ENCODE results near the gene CDH2. TPM values are rescaled to one million over a fixed set of nuclear protein-coding genes. Genes with fewer than 3 reads are reported as not detected.

Gene CDH2
- total RNA-seq, 1 experiment from 2014 or later, result 106 TPM

GRCh38 chr18:28041366-28041765 lies 135.6 kb downstream of the CDH2 start:
- no peaks in the 10 kb centered on the region for H3K27me3 ChIP-seq (ENCODE audit: control insufficient read depth, insufficient read depth, low read length)
- no peak overlapping the region for H3K4me3 ChIP-seq (ENCODE audit: insufficient read depth, low read depth, low read length)

DNA sequence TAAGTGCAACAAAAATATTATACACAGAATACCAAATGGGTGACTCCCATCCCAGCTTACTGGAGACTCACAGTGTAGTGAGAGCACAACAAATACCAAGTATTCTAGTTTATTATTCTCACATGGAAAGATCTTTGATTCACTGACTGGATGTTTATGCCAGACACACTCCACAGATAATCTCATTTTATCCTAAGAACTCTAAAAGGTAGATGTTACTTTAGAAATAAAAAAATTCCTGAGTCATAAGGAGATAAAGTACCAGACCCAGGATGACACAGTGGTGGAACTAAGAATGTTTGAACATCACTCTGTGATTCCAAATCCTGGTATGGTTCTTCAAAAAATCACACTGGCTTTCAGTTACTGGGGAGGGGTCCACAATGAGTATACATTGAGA lies 136.2 kb downstream of the CDH2 start:
- H3K27me3 ChIP-seq (ENCODE audit: control insufficient read depth, insufficient read depth, low read length), result no peaks in the 10 kb centered on the region
- no peaks in the 10 kb centered on the region for H3K36me3 ChIP-seq (replicated peaks; ENCODE audit: control insufficient read depth, insufficient read depth, low read length)
- no peak for DNase-seq
- no peak overlapping the region for H3K4me3 ChIP-seq (ENCODE audit: insufficient read depth, low read depth, low read length)

More at GRCh38 chr18:28041366-28041765, 135.6 kb downstream of the CDH2 start:
- no peaks in the 10 kb centered on the region for H3K36me3 ChIP-seq (replicated peaks; ENCODE audit: control insufficient read depth, insufficient read depth, low read length)
- DNase-seq, result no peak

GRCh38 chr18:28040211-28040610 lies 136.7 kb downstream of the CDH2 start:
- Histone ChIP-seq H3K36me3 (replicated peaks; ENCODE audit: control insufficient read depth, insufficient read depth, low read length) (no peaks in the 10 kb centered on the region), H3K4me3 (ENCODE audit: insufficient read depth, low read depth, low read length) (no peak overlapping the region), H3K27me3 (ENCODE audit: control insufficient read depth, insufficient read depth, low read length) (no peaks in the 10 kb centered on the region)
- no peak for DNase-seq

DNA sequence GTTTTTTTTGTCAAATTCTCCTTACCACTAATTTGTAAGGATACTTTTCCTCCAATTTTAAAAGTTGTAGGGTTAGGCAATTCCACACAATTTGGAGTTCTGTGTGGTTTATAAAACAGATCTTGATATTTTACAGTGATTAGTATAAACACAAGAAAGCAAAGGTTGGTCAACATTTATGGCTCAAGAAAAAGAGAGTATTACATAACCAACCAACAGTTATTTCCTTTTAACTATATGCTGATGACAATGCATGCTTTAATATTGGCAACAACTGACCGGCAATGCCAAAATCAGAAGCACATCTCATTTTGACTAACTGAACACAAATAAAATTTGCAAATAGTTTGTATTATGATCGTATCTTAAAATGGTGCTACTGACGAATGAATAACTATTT lies 137.2 kb downstream of the CDH2 start:
- no peak for DNase-seq
- no peaks in the 10 kb centered on the region for H3K36me3 ChIP-seq (replicated peaks; ENCODE audit: control insufficient read depth, insufficient read depth, low read length)
- H3K27me3 ChIP-seq (ENCODE audit: control insufficient read depth, insufficient read depth, low read length), result no peaks in the 10 kb centered on the region
- H3K4me3 ChIP-seq (ENCODE audit: insufficient read depth, low read depth, low read length), result no peak overlapping the region

- no peaks in the 10 kb centered on the region for H3K36me3 ChIP-seq (replicated peaks; ENCODE audit: control insufficient read depth, insufficient read depth, low read length)
- no peaks in the 10 kb centered on the region for H3K27me3 ChIP-seq (ENCODE audit: control insufficient read depth, insufficient read depth, low read length)
- DNase-seq, result no peak
- no peak overlapping the region for H3K4me3 ChIP-seq (ENCODE audit: insufficient read depth, low read depth, low read length)
Observed at GRCh38 chr18:28039078-28039477, 137.9 kb downstream of the CDH2 start.

DNA sequence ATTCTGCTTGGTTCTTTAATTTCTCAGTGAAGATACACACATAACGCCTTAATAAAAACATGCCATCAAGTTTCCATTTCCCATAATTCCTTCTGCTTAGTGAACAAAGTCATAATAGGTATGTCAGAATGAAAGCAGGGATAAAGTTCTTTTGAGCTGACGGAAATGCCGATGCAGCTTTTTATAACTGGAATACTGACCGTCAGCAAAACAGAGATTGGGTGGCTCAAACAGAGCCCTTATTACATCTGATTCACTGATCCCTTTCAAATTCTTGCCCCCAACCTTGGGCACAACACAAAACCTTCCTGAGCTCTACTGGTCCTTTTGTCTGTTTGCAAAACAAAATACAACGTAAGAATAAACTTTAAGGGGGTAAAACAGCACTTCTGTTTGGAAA lies 140.4 kb downstream of the CDH2 start:
- Histone ChIP-seq H3K36me3 (replicated peaks; ENCODE audit: control insufficient read depth, insufficient read depth, low read length) (no peaks in the 10 kb centered on the region), H3K4me3 (ENCODE audit: insufficient read depth, low read depth, low read length) (no peak overlapping the region), H3K27me3 (ENCODE audit: control insufficient read depth, insufficient read depth, low read length) (no peaks in the 10 kb centered on the region)
- DNase-seq, result no peak

- no peak for DNase-seq
- Histone ChIP-seq H3K27me3 (ENCODE audit: control insufficient read depth, insufficient read depth, low read length) (no peaks in the 10 kb centered on the region), H3K4me3 (ENCODE audit: insufficient read depth, low read depth, low read length) (no peak overlapping the region), H3K36me3 (replicated peaks; ENCODE audit: control insufficient read depth, insufficient read depth, low read length) (no peaks in the 10 kb centered on the region)
Observed at GRCh38 chr18:28034567-28034966, 142.4 kb downstream of the CDH2 start.

DNA sequence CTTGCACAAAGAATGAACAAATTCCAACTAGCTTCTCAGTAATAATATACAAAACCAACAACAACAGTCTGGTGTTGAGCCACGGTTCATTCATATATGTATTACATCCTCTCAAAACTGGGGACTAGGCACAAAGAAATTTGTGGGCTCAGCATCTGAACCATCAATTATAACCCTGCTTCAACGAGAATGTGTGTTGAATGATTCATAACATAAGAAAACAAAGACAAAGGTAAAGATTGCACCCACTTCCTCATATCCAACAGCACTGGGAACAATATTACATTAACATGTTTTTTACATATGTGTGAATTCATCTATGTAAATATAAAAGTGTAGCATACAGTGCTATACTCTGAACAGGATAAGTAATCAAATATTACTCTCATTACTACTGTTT lies 144.8 kb downstream of the CDH2 start:
- DNase-seq, result no peak
- H3K27me3 ChIP-seq (ENCODE audit: control insufficient read depth, insufficient read depth, low read length), result no peaks in the 10 kb centered on the region
- no peak overlapping the region for H3K4me3 ChIP-seq (ENCODE audit: insufficient read depth, low read depth, low read length)
- H3K36me3 ChIP-seq (replicated peaks; ENCODE audit: control insufficient read depth, insufficient read depth, low read length), result no peaks in the 10 kb centered on the region

DNA sequence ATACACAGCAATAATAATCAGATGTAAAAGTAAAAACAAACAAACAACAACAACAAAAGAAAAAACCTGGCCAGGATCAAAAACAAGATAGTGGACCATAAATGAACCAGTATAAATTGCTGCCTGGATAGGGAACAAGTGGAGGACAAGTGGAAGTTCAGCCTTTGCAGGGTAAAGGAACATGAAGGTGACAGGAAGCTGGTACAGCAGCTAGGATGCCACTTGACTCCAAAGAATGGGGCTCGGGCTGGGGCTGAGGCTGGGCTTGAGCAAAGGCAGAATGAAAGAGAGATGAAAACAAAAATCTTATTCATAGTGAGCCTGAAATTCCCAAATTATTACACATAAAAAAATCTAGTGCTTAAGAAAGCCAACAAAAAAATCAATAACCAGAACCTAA lies 146.5 kb downstream of the CDH2 start:
- Histone ChIP-seq H3K4me3 (ENCODE audit: insufficient read depth, low read depth, low read length) (no peak overlapping the region), H3K27me3 (ENCODE audit: control insufficient read depth, insufficient read depth, low read length) (no peaks in the 10 kb centered on the region), H3K36me3 (replicated peaks; ENCODE audit: control insufficient read depth, insufficient read depth, low read length) (no peaks in the 10 kb centered on the region)
- DNase-seq, result no peak

DNA sequence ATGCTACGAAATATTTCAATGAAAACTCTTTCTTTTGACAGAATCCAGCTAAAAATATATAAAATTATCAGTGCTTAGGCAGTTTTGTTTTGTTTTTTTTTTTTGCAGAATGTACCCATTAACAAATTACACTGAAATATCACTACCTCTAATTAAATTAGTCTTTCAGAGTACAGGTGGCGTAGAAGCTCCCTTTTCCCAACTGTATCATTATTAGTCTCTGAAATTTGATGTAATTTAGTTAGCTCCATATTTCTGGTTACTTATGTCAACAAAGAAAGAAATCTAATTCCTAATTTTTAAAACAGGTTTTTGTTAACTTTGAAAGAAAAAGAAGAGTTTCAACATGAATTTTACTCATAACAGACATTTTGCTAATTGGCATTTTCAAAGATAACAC lies 149.2 kb downstream of the CDH2 start:
- Histone ChIP-seq H3K4me3 (ENCODE audit: insufficient read depth, low read depth, low read length) (no peak overlapping the region), H3K27me3 (ENCODE audit: control insufficient read depth, insufficient read depth, low read length) (no peaks in the 10 kb centered on the region), H3K36me3 (replicated peaks; ENCODE audit: control insufficient read depth, insufficient read depth, low read length) (no peaks in the 10 kb centered on the region)
- no peak for DNase-seq

GRCh38 chr18:28019425-28020108 lies 157.4 kb downstream of the CDH2 start:
- no peak for DNase-seq
- Histone ChIP-seq H3K27me3 (ENCODE audit: control insufficient read depth, insufficient read depth, low read length) (no peaks in the 10 kb centered on the region), H3K36me3 (replicated peaks; ENCODE audit: control insufficient read depth, insufficient read depth, low read length) (no peaks in the 10 kb centered on the region), H3K4me3 (ENCODE audit: insufficient read depth, low read depth, low read length) (no peak overlapping the region)

- H3K27me3 ChIP-seq (ENCODE audit: control insufficient read depth, insufficient read depth, low read length), result no peaks in the 10 kb centered on the region
- no peaks in the 10 kb centered on the region for H3K36me3 ChIP-seq (replicated peaks; ENCODE audit: control insufficient read depth, insufficient read depth, low read length)
- DNase-seq, result no peak
- no peak overlapping the region for H3K4me3 ChIP-seq (ENCODE audit: insufficient read depth, low read depth, low read length)
Observed at GRCh38 chr18:28018351-28018750, 158.6 kb downstream of the CDH2 start.

DNA sequence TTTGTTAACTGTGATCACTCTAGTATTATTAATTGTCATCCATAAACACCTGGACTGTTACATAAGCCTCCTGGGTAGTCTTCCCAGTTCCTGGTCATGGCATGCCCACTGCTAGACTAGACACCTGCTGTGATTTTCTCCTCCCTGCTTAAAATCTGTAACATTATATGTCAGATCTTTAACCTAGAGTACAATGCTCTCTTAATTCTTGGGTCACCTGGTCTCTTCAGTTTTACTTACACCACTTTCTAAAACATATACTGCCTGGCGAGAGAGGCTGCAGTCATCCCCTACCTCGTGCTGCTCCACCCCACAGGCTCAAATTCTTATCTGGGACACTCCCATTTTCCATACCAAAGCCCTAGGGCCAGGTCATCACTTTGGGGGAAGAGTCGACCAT lies 161.3 kb downstream of the CDH2 start:
- Histone ChIP-seq H3K36me3 (replicated peaks; ENCODE audit: control insufficient read depth, insufficient read depth, low read length) (no peaks in the 10 kb centered on the region), H3K27me3 (ENCODE audit: control insufficient read depth, insufficient read depth, low read length) (no peaks in the 10 kb centered on the region), H3K4me3 (ENCODE audit: insufficient read depth, low read depth, low read length) (no peak overlapping the region)
- DNase-seq, result no peak

DNA sequence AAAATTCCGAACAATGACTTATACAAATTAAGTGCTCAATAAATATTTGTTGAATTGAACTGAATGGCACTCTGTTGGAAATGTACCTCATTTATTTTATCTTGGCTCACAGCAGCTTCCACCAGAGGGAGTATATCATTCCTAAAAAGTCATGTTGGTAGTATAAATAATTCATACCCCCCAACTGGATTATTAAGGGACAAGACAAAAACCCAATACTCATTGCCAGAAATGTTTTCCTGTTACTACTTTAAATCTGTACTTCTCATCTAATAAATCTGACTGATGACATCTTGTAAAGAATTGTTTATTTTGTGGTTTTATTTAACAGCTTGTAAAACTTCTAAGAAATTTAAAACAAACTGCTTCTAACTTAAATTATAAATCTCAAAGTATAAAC lies 163.9 kb downstream of the CDH2 start:
- H3K36me3 ChIP-seq (replicated peaks; ENCODE audit: control insufficient read depth, insufficient read depth, low read length), result no peaks in the 10 kb centered on the region
- no peaks in the 10 kb centered on the region for H3K27me3 ChIP-seq (ENCODE audit: control insufficient read depth, insufficient read depth, low read length)
- no peak overlapping the region for H3K4me3 ChIP-seq (ENCODE audit: insufficient read depth, low read depth, low read length)
- DNase-seq, result no peak

DNA sequence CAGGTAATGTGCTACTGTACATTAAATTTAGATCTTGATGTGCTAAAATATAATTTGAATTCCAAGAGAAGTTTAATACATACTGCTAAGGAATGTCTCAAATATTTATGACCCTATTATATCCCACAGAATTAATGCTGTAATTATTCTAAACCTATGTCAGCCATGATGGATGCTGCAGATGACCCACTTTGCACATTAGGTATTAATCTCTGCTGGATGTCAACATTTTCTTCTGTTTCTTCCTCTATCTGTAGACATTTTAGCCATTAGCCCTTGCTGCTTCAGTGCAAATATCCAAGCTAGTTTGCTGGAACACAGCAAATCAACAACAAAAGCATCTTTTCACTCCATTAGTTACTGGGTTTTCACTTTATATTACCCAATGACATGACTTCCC lies 164.6 kb downstream of the CDH2 start:
- H3K36me3 ChIP-seq (replicated peaks; ENCODE audit: control insufficient read depth, insufficient read depth, low read length), result no peaks in the 10 kb centered on the region
- DNase-seq, result no peak
- no peak overlapping the region for H3K4me3 ChIP-seq (ENCODE audit: insufficient read depth, low read depth, low read length)
- no peaks in the 10 kb centered on the region; the same call in 1 of the 2 replicates for H3K27me3 ChIP-seq (ENCODE audit: control insufficient read depth, insufficient read depth, low read length)

DNA sequence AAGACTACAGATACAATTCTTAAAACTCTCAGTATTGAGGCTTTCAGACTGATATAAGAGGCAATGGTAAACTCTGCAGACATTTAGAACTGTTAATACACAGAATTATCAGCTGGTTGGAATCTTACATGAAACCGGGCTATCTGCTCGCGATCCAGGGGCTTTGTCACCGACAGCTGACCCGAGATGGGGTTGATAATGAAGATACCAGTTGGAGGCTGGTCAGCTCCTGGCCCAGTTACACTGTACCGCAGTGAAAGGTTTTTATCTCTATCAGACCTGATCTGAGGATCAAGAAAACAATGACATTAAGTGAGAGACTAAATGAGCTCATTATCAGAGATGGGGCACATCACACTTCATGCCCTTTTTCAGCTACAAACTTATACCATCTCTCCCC lies 167.3 kb downstream of the CDH2 start:
- no peaks in the 10 kb centered on the region for H3K36me3 ChIP-seq (replicated peaks; ENCODE audit: control insufficient read depth, insufficient read depth, low read length)
- DNase-seq, result no peak
- H3K4me3 ChIP-seq (ENCODE audit: insufficient read depth, low read depth, low read length), result no peak overlapping the region
- H3K27me3 ChIP-seq (ENCODE audit: control insufficient read depth, insufficient read depth, low read length), result no peaks in the 10 kb centered on the region; the same call in 1 of the 2 replicates

Data from H7 (cell line).